Fibroblast of the aortic adventitia (primary cell): ENCODE results near the gene ESR1. TPM values are rescaled to one million over a fixed set of nuclear protein-coding genes. Genes with fewer than 3 reads are reported as not detected.

Experiments used
- DNase-seq: peaks from one replicate; pipeline ENCODE4 v3.0.0-alpha.2; 2010; ENCODE audit warnings: low read depth
- H3K4me3 ChIP-seq: 2 replicates; pipeline ENCODE4 v1.5.1; 2011; ENCODE audit warnings: low read depth, mild to moderate bottlenecking, control low read depth, low read length, moderate library complexity
- total RNA-seq: library from RNA; depleted of rRNA; stranded (reverse); fragments of >200 nt; gene quantifications from 2 replicates; pipeline ENCODE4 v1.2.3, GENCODE V29; 2012; ENCODE audit warnings: low replicate concordance
- TF ChIP-seq, protein P1 (sequence below): IDR thresholded peaks from 2 replicates; pipeline ENCODE4 v1.5.1; 2011; ENCODE audit warnings: mild to moderate bottlenecking, low read length, control low read depth, inconsistent platforms; ENCODE audit not compliant: insufficient read depth

Gene ESR1
- total RNA-seq, 1 donor: 2.7 TPM

DNA sequence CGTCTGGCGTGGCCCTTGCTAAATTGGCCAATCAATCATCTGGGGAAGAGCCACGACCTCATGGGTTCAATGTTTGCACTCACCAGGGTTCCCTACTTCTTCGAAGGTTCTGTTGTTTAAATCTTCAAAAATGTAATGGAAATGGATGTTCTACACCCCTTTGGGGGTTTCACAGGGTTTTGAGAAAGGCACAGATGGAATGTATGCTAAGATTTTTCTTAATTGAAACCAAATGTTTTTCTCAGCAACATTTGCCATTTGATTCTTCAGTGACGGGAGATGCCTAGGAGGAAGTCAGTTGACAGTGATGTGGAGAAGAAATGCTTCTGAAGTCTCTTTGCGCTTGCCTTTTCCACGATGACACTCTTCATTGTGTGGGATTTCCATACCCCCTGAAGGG is 312.3 kb downstream of the ESR1 start:
- DNase-seq: no peak
- TF ChIP-seq, protein P1, sequence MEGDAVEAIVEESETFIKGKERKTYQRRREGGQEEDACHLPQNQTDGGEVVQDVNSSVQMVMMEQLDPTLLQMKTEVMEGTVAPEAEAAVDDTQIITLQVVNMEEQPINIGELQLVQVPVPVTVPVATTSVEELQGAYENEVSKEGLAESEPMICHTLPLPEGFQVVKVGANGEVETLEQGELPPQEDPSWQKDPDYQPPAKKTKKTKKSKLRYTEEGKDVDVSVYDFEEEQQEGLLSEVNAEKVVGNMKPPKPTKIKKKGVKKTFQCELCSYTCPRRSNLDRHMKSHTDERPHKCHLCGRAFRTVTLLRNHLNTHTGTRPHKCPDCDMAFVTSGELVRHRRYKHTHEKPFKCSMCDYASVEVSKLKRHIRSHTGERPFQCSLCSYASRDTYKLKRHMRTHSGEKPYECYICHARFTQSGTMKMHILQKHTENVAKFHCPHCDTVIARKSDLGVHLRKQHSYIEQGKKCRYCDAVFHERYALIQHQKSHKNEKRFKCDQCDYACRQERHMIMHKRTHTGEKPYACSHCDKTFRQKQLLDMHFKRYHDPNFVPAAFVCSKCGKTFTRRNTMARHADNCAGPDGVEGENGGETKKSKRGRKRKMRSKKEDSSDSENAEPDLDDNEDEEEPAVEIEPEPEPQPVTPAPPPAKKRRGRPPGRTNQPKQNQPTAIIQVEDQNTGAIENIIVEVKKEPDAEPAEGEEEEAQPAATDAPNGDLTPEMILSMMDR: no peak
- H3K4me3 ChIP-seq: no peak overlapping the region

DNA sequence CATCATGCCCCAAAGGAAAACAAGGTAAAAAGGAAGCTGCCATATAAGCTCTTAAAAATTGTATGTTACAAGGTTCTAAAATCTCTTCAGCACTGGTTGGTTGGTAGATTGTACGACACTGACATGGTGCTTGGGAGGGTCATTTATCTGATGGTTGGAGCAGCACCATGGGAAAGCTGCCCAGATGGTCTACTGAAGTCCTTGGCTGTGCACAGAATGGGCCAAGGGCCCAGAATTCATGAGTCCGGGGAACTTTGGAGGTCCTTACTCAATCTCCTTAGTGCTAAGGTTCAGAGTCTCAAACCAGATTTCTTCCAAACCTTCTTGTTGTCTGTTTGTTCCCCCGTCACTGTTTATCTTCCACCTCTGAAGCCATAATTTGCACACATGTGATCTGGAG is 314.4 kb downstream of the ESR1 start:
- peak; percentile 69 for DNase-seq
- H3K4me3 ChIP-seq: no peak overlapping the region
- TF ChIP-seq, protein P1: no peak

DNA sequence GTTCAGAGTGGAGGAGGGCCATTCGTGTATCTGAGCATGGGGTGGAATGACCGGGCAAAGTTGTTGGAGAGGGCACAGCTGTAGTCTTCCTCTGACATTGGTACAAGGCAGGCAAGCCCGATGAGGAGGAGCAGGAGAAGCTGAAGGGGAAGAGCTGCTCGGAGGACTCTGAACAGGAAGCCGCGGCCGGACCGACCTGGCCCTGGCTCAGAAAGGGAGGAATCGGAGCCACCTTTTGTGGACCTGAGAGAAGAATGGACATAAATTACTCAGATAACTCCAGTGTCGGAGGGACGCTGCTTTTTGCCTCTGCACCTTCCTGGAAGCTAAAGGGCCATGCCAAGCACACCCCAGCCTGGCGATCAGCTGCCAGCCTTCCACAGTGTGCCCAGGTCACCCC is 315.0 kb downstream of the ESR1 start:
- TF ChIP-seq, protein P1: no peak
- no peak overlapping the region for H3K4me3 ChIP-seq
- no peak for DNase-seq

DNA sequence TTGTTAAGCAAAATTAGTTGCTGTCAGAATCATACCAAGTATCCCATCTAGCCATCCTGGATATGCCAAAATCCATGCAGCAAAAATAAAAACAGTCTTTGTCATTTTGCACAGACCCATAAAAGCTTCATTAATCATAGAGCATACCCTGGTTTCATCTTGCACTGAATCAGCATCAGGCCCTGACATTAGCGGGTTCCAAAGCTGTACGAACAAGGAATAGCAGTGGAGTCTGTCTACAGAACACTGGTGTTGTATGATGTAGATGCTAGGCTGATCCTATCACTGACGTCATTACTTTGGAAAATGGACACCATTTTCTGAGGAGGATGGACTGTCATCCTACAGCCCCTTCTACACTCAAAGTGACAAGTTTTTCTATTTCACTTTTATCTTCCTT is 315.6 kb downstream of the ESR1 start:
- no peak for DNase-seq
- no peak overlapping the region for H3K4me3 ChIP-seq
- TF ChIP-seq, protein P1: no peak

DNA sequence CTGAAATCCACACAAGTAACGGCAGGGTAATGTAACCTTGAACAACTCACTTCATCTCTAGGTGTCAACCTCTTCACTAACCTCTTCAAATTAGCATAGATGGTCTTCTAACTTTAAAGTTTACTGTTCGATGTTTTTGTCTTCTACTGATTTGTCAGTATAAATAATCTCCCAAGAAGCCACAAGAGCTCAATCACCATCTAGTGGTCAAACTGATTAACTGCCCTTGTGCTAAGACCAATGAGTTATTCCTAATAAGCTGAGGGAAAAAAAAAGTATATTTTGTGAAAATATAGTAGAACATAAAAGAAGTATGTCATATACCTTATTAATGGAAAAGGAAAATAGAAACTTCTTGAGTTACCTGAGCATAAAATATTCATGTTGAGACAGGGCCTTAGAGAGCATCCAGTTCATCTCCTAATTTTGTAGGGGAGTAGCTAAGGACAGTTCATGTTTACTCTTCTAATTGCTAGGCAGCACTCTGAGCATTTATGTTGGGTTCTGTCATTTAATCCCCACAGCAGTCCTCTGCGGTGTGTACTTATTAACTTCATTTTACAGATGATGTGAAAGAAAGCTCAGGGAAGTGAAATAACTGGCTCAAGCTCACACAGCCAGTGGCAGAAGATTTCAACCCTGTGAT is 317.1 kb downstream of the ESR1 start:
- no peak overlapping the region for H3K4me3 ChIP-seq
- TF ChIP-seq, protein P1: peak; percentile 87
- peak; percentile 85 for DNase-seq

DNA sequence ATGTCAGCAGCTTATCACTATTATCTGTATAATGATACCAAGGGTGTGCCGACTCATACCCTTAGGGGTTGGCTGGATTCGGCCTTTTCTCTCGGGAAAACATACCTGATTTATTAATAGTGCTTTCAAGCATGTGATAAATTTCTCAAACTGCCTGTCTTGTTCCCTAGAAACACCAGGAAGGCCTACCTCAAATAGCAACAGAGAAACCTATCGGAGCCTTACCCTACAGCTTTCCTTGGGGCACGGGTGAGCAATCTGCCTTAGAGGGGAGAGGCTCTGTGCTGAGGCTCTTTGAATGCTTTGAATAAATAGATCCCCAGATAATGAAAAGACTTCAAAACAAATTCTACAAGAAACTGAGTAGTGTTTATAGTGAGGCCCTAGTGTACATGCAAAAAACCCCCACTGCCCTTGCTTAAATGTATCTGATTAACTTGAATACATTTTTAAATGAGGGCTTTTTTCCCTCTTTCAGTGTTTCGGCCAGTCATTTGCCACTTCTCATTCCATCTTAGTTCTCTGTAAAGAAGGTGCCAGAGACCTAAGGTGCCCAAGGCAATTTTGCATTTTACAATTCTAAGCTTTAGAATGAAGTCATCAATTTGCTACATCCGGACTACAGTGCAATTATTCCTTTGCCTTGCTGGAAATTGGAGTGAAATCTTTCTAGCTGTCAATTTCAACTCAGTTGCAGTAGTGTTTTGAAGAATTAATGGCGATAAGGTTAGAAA is 320.1 kb downstream of the ESR1 start:
- DNase-seq: peak; percentile 33
- no peak overlapping the region for H3K4me3 ChIP-seq
- TF ChIP-seq, protein P1: no peak
